Fibroblast of the aortic adventitia (primary cell): ENCODE data around the gene ATXN2L. TPM values are rescaled to one million over a fixed set of nuclear protein-coding genes. Genes with fewer than 3 reads are reported as not detected.

Experiments used
- DNase-seq: peaks from one replicate; pipeline ENCODE4 v3.0.0-alpha.2; 2010; ENCODE audit warnings: low read depth
- H3K4me3 ChIP-seq: 2 replicates; pipeline ENCODE4 v1.5.1; 2011; ENCODE audit warnings: low read depth, mild to moderate bottlenecking, control low read depth, low read length, moderate library complexity
- CTCF ChIP-seq: IDR thresholded peaks from 2 replicates; pipeline ENCODE4 v1.5.1; 2011; ENCODE audit warnings: mild to moderate bottlenecking, low read length, control low read depth, inconsistent platforms; ENCODE audit not compliant: insufficient read depth
- total RNA-seq: library from RNA; depleted of rRNA; stranded (reverse); fragments of >200 nt; gene quantifications from 2 replicates; pipeline ENCODE4 v1.2.3, GENCODE V29; 2012; ENCODE audit warnings: low replicate concordance

ATXN2L gene
- total RNA-seq, 1 donor = 69.8 TPM

- peak overlapping the region; percentile 99 for H3K4me3 ChIP-seq
- TF ChIP-seq CTCF = no peak
- no peak for DNase-seq
Observed at GRCh38 chr16:28845293-28845692, 22.5 kb downstream of the ATXN2L start.

- H3K4me3 ChIP-seq = peak overlapping the region; percentile 99
- no peak for DNase-seq
- TF ChIP-seq CTCF = no peak
Observed at GRCh38 chr16:28845761-28846079, 22.9 kb downstream of the ATXN2L start.

- TF ChIP-seq CTCF = peak; percentile 88
- peak within 1 kb of the TSS; percentile 99 for H3K4me3 ChIP-seq
- DNase-seq = peak; percentile 98
Observed at GRCh38 chr16:28846080-28846932, 23.5 kb downstream of the ATXN2L start, which contains the start of gene TUFM. TSS of gene TUFM (minus strand) at chr16:28846348. CDS start at chr16:28846269, 79 bp downstream.

DNA sequence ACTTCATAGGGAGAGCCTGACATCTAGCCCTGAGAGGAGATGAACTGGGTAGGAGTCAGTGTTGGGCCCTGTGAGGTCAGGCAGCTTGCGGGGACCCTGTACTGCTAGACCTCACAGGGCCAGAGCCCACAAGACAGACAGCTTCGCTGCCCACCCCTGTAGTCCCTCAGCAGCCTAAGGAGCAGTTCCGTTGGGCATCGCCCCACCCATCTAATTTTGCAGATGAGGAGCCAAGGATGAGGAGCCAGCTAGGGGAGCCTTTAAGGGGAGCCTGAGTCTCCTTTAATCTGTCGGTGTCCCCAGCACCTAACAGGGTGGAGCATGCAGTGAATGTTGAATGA lies 24.1 kb downstream of the ATXN2L start:
- DNase-seq = no peak
- TF ChIP-seq CTCF = no peak

DNA sequence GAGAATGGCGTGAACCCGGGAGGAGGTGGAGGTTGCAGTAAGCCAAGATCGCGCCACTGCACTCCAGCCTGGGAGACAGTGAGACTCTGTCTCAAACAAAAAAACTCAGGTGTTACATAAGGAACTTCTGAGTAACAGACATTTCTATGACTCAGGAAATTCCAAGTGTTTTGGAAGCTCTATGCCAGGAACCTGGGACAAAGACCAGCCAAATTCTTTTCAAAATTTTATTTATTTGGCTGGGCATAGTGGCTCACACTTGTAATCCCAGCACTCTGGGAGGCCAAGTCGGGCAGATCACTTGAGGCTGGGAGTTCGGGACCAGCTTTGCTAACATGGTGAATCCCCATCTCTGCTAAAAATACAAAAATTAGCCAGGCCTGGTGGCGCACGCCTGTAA lies 35.6 kb downstream of the ATXN2L start:
- DNase-seq = peak; percentile 58
- no peak for TF ChIP-seq CTCF

More for the DNA sequence above, 24.1 kb downstream of the ATXN2L start:
- H3K4me3 ChIP-seq = peak overlapping the region; percentile 94

GRCh38 chr16:28859326-28859725 lies 36.5 kb downstream of the ATXN2L start:
- DNase-seq = no peak
- TF ChIP-seq CTCF = no peak
- H3K4me3 ChIP-seq = no peak overlapping the region

More for the DNA sequence above, 35.6 kb downstream of the ATXN2L start:
- H3K4me3 ChIP-seq = no peak overlapping the region
